GM19324 (cell line): ENCODE data around the gene TADA3.

ENCODE experiments used
- ATAC-seq: cut with Tn5 transposase; IDR thresholded peaks from one replicate; pipeline ENCODE4 v1.9.1; 2021; ENCODE audit warnings: mild to moderate bottlenecking, moderate library complexity; ENCODE audit not compliant: unreplicated experiment, low FRiP score

The TADA3 gene

GRCh38 chr3:9731206-9732079 lies 60.8 kb downstream of the TADA3 start, which contains the start of gene BRPF1:
Gene BRPF1 (plus strand): TSS chr3:9731735. CDS start chr3:9734141, 2,406 bp downstream.
- ATAC-seq, result peak; percentile 89

GRCh38 chr3:9730657-9731205 lies 61.5 kb downstream of the TADA3 start:
- peak; percentile 45 for ATAC-seq
